Upper lobe of left lung (tissue), 4 donors: Measurements from ENCODE around the gene SPOPL.

Experiments
- CTCF ChIP-seq, 6 experiments: fragments of 450-650 bp in 4 of 6; fragments of 200-600 bp in 2 of 6; sonication (generic) in 2 of 6; IDR thresholded peaks; one replicate each; pipeline ENCODE4 v1.5.1; 2016 to 2019; ENCODE audit warnings: antibody characterized with exemption in 6 of 6
- POLR2A ChIP-seq, 4 donors: fragments of 450-650 bp; IDR thresholded peaks; one replicate each; pipeline ENCODE4 v1.5.1; 2016 to 2017; ENCODE audit warnings: antibody characterized with exemption in 4 of 4, mild to moderate bottlenecking in 2 of 4
- POLR2AphosphoS5 ChIP-seq, 2 donors: sonication (generic); formaldehyde crosslinking; IDR thresholded peaks; one replicate each; pipeline ENCODE4 v1.5.1; 2017; ENCODE audit warnings: antibody characterized with exemption in 2 of 2

DNA sequence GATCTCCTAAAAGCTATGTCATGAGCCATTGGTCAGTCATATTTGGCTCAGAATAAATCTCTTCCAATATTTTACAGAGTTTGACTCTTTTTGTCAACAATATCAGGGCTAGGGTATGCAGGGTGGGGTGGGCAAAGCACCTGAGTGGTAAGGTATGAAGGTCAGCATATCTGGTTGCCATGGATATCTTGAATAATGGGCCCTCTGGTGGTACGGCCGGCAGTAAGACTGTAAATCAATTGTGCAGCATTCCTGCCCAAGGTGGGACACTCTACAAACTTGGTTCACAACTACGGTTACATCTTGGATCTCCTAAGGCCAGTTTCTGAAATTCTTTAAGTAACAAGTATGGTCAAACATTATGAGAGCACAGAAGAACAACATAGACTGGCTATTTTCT lies 119.6 kb downstream of the SPOPL start:
- TF ChIP-seq POLR2A (IDR thresholded peaks at IDR 0.05) (no peak), POLR2AphosphoS5 (IDR thresholded peaks at IDR 0.05) (no peak), CTCF (IDR thresholded peaks at IDR 0.05) (no peak)
